OCI-LY1 (cell line): ENCODE results near the gene ANO2.

Experiments
- H2AFZ ChIP-seq: fragments of 200-600 bp; sonication (generic), shearing (Covaris generic); 2 replicates; pipeline ENCODE4 v1.6.0; 2014; ENCODE audit warnings: antibody characterized with exemption, mild to moderate bottlenecking, low read length
- H3F3A ChIP-seq: fragments of 200-600 bp; sonication (generic), shearing (Covaris generic); 2 replicates; pipeline ENCODE4 v1.6.0; 2014; ENCODE audit warnings: mild to moderate bottlenecking, antibody characterized with exemption, low read length, moderate library complexity; ENCODE audit not compliant: insufficient read depth
- H3K27ac ChIP-seq: fragments of 200-600 bp; sonication (generic); 2 replicates; pipeline ENCODE4 v1.5.1; 2014; ENCODE audit warnings: low read length, mixed run types, mild to moderate bottlenecking, low read depth; ENCODE audit not compliant: poor library complexity, severe bottlenecking
- H3K27me3 ChIP-seq: fragments of 200-600 bp; sonication (generic); 2 replicates; pipeline ENCODE4 v1.6.0; 2014; ENCODE audit warnings: antibody characterized with exemption, mild to moderate bottlenecking, low read length, moderate library complexity; ENCODE audit not compliant: insufficient read depth
- H3K36me3 ChIP-seq: fragments of 200-600 bp; sonication (generic); 2 replicates; pipeline ENCODE4 v1.6.1; 2014; ENCODE audit warnings: mild to moderate bottlenecking, antibody characterized with exemption, low read length, moderate library complexity, mixed read lengths; ENCODE audit not compliant: insufficient read depth
- H3K4me1 ChIP-seq: fragments of 200-600 bp; sonication (generic); 2 replicates; pipeline ENCODE4 v1.5.1; 2014; ENCODE audit warnings: mild to moderate bottlenecking, low read length, moderate library complexity; ENCODE audit not compliant: insufficient read depth, severe bottlenecking
- H3K4me2 ChIP-seq: fragments of 200-600 bp; sonication (generic), shearing (Covaris generic); 2 replicates; pipeline ENCODE4 v1.6.1; 2014; ENCODE audit warnings: low read length
- H3K4me3 ChIP-seq: fragments of 200-600 bp; sonication (generic); 2 replicates; pipeline ENCODE4 v1.5.1; 2014; ENCODE audit warnings: low read length, low read depth, mild to moderate bottlenecking, mixed read lengths; ENCODE audit not compliant: poor library complexity, severe bottlenecking
- H3K79me2 ChIP-seq: fragments of 200-600 bp; shearing (Covaris generic); 2 replicates; pipeline ENCODE4 v1.6.1; 2016; ENCODE audit warnings: mixed run types, low read length, mixed read lengths; ENCODE audit not compliant: insufficient read depth
- H3K9ac ChIP-seq: fragments of 200-600 bp; sonication (generic), shearing (Covaris generic); 2 replicates; pipeline ENCODE4 v1.6.1; 2014; ENCODE audit warnings: mild to moderate bottlenecking, low read length, mixed read lengths
- H3K9me2 ChIP-seq: fragments of 200-600 bp; sonication (generic), shearing (Covaris generic); 2 replicates; pipeline ENCODE4 v1.6.1; 2014; ENCODE audit warnings: low read depth, mild to moderate bottlenecking, low read length, mixed read lengths
- H3K9me3 ChIP-seq: fragments of 200-600 bp; shearing (Covaris generic); 2 replicates; pipeline ENCODE4 v1.6.1; 2014; ENCODE audit warnings: low read length, mixed read lengths
- H4K20me1 ChIP-seq: fragments of 200-600 bp; sonication (generic), shearing (Covaris generic); 2 replicates; pipeline ENCODE4 v1.6.0; 2016; ENCODE audit warnings: mild to moderate bottlenecking, low read length; ENCODE audit not compliant: insufficient read depth
- EZH2 ChIP-seq: fragments of 200-600 bp; sonication (generic), shearing (Covaris generic); IDR thresholded peaks from 2 replicates; pipeline ENCODE4 v1.8.0; 2017; ENCODE audit warnings: borderline replicate concordance, mixed run types, mild to moderate bottlenecking, antibody characterized with exemption, low read length, moderate library complexity, mixed read lengths
- TF ChIP-seq, protein P1 (sequence below): fragments of 200-600 bp; sonication (generic), shearing (Covaris generic); IDR thresholded peaks from 2 replicates; pipeline ENCODE4 v1.5.1; 2017; ENCODE audit warnings: mild to moderate bottlenecking, antibody characterized with exemption, low read length, moderate library complexity, mixed read lengths

ANO2 gene

DNA sequence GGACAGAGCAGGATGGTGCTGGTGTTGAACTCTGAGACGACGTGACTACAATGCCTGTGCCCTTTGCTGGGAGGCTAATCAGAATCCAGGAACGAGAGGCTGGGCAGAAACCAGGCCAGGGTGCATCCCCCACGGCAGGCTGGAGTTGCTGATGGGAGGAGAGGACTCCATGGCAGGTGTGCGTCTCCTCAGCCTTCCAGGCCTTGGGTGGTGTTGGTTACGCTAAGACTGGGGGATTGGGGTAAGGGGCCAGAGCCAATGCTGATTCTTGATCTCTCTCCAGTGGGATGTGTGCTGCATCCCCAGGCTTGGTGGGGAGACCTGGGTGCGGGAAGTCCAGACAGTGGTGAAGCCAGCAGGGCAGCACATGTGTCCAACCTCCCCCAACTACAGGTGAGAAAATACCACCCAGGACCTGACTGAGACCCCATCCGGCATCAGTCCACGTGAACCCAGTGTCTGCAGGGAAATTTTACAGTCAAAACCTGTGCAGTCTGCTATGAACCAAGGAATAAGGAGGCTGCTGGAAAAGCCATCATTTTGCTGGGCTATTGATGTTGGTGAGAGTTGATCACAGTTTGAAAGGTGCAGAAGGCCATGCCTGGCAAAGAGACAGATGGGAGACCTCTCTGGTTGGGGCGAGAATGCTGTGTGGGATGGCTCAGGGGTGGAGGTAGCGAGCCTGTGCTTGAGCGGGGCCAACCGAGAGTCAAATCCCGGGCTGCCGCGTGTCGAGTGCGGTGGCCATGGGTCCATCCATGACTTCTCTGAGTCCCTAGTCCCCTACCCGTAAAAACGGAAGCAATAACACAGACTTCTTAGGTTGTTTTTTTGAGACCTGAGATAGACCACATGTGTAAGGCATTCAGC is 423.4 kb downstream of the ANO2 start:
- Histone ChIP-seq H4K20me1 (no peaks in the 10 kb centered on the region), H3K4me3 (no peak overlapping the region), H3K9me3 (no peaks in the 10 kb centered on the region), H3K27me3 (no peaks in the 10 kb centered on the region), H3K4me2 (no peak overlapping the region), H3K36me3 (no peaks in the 10 kb centered on the region), H3K79me2 (no peaks in the 10 kb centered on the region), H2AFZ (no peak overlapping the region), H3K27ac (no peak overlapping the region), H3K4me1 (no peaks in the 10 kb centered on the region), H3K9me2 (no peaks in the 10 kb centered on the region), H3F3A (no peaks in the 10 kb centered on the region), H3K9ac (no peak overlapping the region)
- TF ChIP-seq EZH2 = no peak
- TF ChIP-seq, protein P1, sequence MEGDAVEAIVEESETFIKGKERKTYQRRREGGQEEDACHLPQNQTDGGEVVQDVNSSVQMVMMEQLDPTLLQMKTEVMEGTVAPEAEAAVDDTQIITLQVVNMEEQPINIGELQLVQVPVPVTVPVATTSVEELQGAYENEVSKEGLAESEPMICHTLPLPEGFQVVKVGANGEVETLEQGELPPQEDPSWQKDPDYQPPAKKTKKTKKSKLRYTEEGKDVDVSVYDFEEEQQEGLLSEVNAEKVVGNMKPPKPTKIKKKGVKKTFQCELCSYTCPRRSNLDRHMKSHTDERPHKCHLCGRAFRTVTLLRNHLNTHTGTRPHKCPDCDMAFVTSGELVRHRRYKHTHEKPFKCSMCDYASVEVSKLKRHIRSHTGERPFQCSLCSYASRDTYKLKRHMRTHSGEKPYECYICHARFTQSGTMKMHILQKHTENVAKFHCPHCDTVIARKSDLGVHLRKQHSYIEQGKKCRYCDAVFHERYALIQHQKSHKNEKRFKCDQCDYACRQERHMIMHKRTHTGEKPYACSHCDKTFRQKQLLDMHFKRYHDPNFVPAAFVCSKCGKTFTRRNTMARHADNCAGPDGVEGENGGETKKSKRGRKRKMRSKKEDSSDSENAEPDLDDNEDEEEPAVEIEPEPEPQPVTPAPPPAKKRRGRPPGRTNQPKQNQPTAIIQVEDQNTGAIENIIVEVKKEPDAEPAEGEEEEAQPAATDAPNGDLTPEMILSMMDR = no peak

DNA sequence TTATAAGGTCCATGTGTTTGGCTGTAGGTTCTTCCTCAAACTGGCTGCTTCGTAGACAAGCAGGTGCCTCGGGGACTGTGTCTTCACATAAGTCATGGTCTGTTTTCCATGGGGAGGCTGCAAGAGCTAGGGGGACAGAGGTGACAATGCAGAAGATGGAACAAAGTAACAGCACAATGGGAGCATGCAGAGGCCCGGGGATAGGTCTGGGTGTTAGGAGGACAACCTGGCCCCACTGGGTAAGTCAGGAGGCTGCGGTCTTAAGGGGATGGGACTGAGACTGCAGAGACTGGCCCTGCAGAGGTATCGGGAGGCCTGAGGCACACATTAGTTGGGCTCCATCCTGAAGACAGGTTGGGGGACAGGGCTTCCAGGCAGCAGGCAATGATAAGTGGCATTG is 424.2 kb downstream of the ANO2 start:
- Histone ChIP-seq H3K27me3 (no peaks in the 10 kb centered on the region), H3K4me1 (no peaks in the 10 kb centered on the region), H3K27ac (no peak overlapping the region), H3K4me2 (no peak overlapping the region), H4K20me1 (no peaks in the 10 kb centered on the region), H3K79me2 (no peaks in the 10 kb centered on the region), H3K4me3 (no peak overlapping the region), H3K9me2 (no peaks in the 10 kb centered on the region), H3K9me3 (no peaks in the 10 kb centered on the region), H3K9ac (no peak overlapping the region), H2AFZ (no peak overlapping the region), H3K36me3 (no peaks in the 10 kb centered on the region), H3F3A (no peaks in the 10 kb centered on the region)
- no peak for TF ChIP-seq EZH2
- TF ChIP-seq, protein P1 = no peak

DNA sequence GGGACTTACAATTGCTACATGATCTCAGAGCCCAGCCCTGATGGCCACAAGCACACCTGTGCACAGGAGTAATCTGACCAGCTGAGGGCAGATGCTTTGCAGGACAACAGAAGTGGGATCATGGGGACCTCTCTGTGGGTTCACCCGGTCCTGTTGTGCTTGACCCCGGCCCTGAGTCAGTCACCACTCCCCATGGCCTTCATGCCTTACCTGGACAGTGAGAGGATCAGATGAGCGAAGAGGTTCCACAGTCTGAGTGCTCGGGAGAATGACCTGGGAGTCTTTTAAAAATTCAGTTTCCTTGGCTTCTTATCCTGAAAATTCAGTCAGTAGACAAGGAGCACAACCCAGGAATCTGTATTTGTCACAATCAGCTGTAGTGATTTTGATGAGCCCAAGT is 425.0 kb downstream of the ANO2 start:
- Histone ChIP-seq H3F3A (no peaks in the 10 kb centered on the region), H3K79me2 (no peaks in the 10 kb centered on the region), H2AFZ (no peak overlapping the region), H3K9me2 (no peaks in the 10 kb centered on the region), H3K4me2 (no peak overlapping the region), H3K9me3 (no peaks in the 10 kb centered on the region), H3K4me1 (no peaks in the 10 kb centered on the region), H3K27me3 (no peaks in the 10 kb centered on the region), H3K36me3 (no peaks in the 10 kb centered on the region), H3K4me3 (no peak overlapping the region), H3K9ac (no peak overlapping the region), H3K27ac (no peak overlapping the region), H4K20me1 (no peaks in the 10 kb centered on the region)
- no peak for TF ChIP-seq EZH2
- TF ChIP-seq, protein P1 = no peak
